Sigmoid colon (tissue), 7 donors: Measurements from ENCODE around the gene ACOXL. TPM values are rescaled to one million over a fixed set of nuclear protein-coding genes. Genes with fewer than 3 reads are reported as not detected.

Experiments
- DNase-seq: peaks from one replicate; pipeline ENCODE4 v3.0.0-alpha.2; 2019
- H3K27ac ChIP-seq, 4 donors: fragments of 200-600 bp; sonication (generic); one replicate each; pipeline ENCODE4 v1.5.1; 2016 to 2019; ENCODE audit warnings: mild to moderate bottlenecking in 1 of 4
- H3K27me3 ChIP-seq, 3 donors: fragments of 200-600 bp; sonication (generic); one replicate each; pipeline ENCODE4 v1.5.1; 2019; ENCODE audit warnings: mild to moderate bottlenecking in 1 of 3
- H3K36me3 ChIP-seq, 4 donors: fragments of 200-600 bp; sonication (generic); one replicate each; pipeline ENCODE4 v1.5.1; 2016 to 2019
- H3K4me1 ChIP-seq, 4 donors: fragments of 200-600 bp; sonication (generic); one replicate each; pipeline ENCODE4 v1.5.1; 2017 to 2019
- H3K4me3 ChIP-seq, 4 donors: fragments of 200-600 bp; sonication (generic); one replicate each; pipeline ENCODE4 v1.5.1; 2017 to 2019; ENCODE audit warnings: mild to moderate bottlenecking in 2 of 4, moderate library complexity in 1 of 4
- H3K9me3 ChIP-seq, 4 donors: fragments of 200-600 bp in 3 of 4; sonication (generic) in 3 of 4; one replicate each; pipeline versions ENCODE4 v1.5.1 to v1.6.1; 2013 to 2019
- CTCF ChIP-seq, 4 experiments: fragments of 450-650 bp in 3 of 4; fragments of 200-600 bp in 1 of 4; IDR thresholded peaks; one replicate each; pipeline ENCODE4 v1.5.1; 2016 to 2019; ENCODE audit warnings: antibody characterized with exemption in 4 of 4, mild to moderate bottlenecking in 3 of 4, moderate library complexity in 2 of 4
- EP300 ChIP-seq, 4 donors: sonication (generic); formaldehyde crosslinking; IDR thresholded peaks; one replicate each; pipeline ENCODE4 v1.6.1; 2017; ENCODE audit warnings: antibody characterized with exemption in 4 of 4
- POLR2A ChIP-seq, 2 donors: fragments of 450-650 bp; IDR thresholded peaks; one replicate each; pipeline ENCODE4 v1.6.1; 2016; ENCODE audit warnings: antibody characterized with exemption in 2 of 2, mild to moderate bottlenecking in 2 of 2, moderate library complexity in 2 of 2
- POLR2AphosphoS5 ChIP-seq, 4 donors: sonication (generic); formaldehyde crosslinking; IDR thresholded peaks; one replicate each; pipeline ENCODE4 v1.6.1; 2017; ENCODE audit warnings: antibody characterized with exemption in 4 of 4
- WGBS, 2 donors: extraction: QIAGEN DNeasy Blood & Tissue Kit; methylation state at CpG; one replicate each; pipeline ENCODE4 v1.1.7; 2013; 5-methylcytosine and 5-hydroxymethylcytosine counted together
- intact Hi-C: fragments of 100-400 bp; cut with DNase I; formaldehyde crosslinking; loops from one replicate; pipeline ENCODE4 v1.15.1; 2023
- polyA plus RNA-seq, 3 donors: library from polyadenylated mRNA; stranded (reverse); fragments of 200-250 nt; gene quantifications; one replicate each; pipeline ENCODE4 v1.2.3, GENCODE V29; 2013
- total RNA-seq, 4 donors: library from RNA; depleted of rRNA; stranded (reverse); fragments of >200 nt; gene quantifications; one replicate each; pipeline ENCODE4 v1.1.0, GENCODE V29; 2016
- donor health status: healthy with polysubstance abuse.
- donor health status: Bipolar disorder and iron deficiency.
- donor health status: healthy.

ACOXL gene
- total and polyA plus RNA-seq, 7 donors, result 0.45 TPM; not detected in 6

- no peak for DNase-seq
- Histone ChIP-seq H3K27ac (no peak overlapping the region), H3K9me3 (no peaks in the 10 kb centered on the region), H3K27me3 (no peaks in the 10 kb centered on the region), H3K36me3 (peaks cover 0 to 3% (median under 1%) of the 10 kb centered on the region in 4 donors), H3K4me3 (no peak overlapping the region), H3K4me1 (peaks cover 0 to 19% (median 11%) of the 10 kb centered on the region in 4 donors)
- intact Hi-C loops, result no loop called here
- 45 to 59% methylated on average over 5 of the region's 5 CpGs for WGBS, 2 donors
- TF ChIP-seq CTCF (IDR thresholded peaks at IDR 0.05), result no peak
- no peak for TF ChIP-seq POLR2AphosphoS5 (IDR thresholded peaks at IDR 0.05)
- TF ChIP-seq POLR2A (IDR thresholded peaks at IDR 0.05), result no peak
- no peak for TF ChIP-seq EP300 (IDR thresholded peaks at IDR 0.05)
Observed at GRCh38 chr2:111157071-111157661, 424.8 kb downstream of the ACOXL start.

GRCh38 chr2:111157798-111158197, 425.4 kb downstream of the ACOXL start:
- 72 to 87% methylated on average over 2 of the region's 2 CpGs for WGBS, 2 donors
- no peak overlapping the region for H3K4me3 ChIP-seq
- H3K27ac ChIP-seq, result no peak overlapping the region
- DNase-seq, result no peak
- H3K9me3 ChIP-seq, result no peaks in the 10 kb centered on the region
- intact Hi-C loops, result no loop called here
- peaks cover 0 to 20% (median 11%) of the 10 kb centered on the region in 4 donors for H3K4me1 ChIP-seq
- TF ChIP-seq CTCF (IDR thresholded peaks at IDR 0.05) (no peak), EP300 (IDR thresholded peaks at IDR 0.05) (no peak), POLR2A (IDR thresholded peaks at IDR 0.05) (no peak), POLR2AphosphoS5 (IDR thresholded peaks at IDR 0.05) (no peak)
- H3K36me3 ChIP-seq, result no peaks in the 10 kb centered on the region
- H3K27me3 ChIP-seq, result no peaks in the 10 kb centered on the region

- H3K4me1 ChIP-seq, result peaks cover 0 to 20% (median 11%) of the 10 kb centered on the region in 4 donors
- no peak overlapping the region for H3K4me3 ChIP-seq
- intact Hi-C loops, result no loop called here
- H3K36me3 ChIP-seq, result peaks cover 0 to 7% (median 0%) of the 10 kb centered on the region in 4 donors
- 94 to 95% methylated on average over 5 of the region's 5 CpGs for WGBS, 2 donors
- H3K27ac ChIP-seq, result no peak overlapping the region
- no peaks in the 10 kb centered on the region for H3K27me3 ChIP-seq
- DNase-seq, result no peak
- TF ChIP-seq CTCF (IDR thresholded peaks at IDR 0.05) (no peak), POLR2A (IDR thresholded peaks at IDR 0.05) (no peak), EP300 (IDR thresholded peaks at IDR 0.05) (no peak), POLR2AphosphoS5 (IDR thresholded peaks at IDR 0.05) (no peak)
- no peaks in the 10 kb centered on the region for H3K9me3 ChIP-seq
Observed at GRCh38 chr2:111159641-111160040, 427.3 kb downstream of the ACOXL start.

GRCh38 chr2:111160758-111161157, 428.4 kb downstream of the ACOXL start:
- DNase-seq, result no peak
- Histone ChIP-seq H3K36me3 (peaks cover 0 to 7% (median 0%) of the 10 kb centered on the region in 4 donors), H3K9me3 (no peaks in the 10 kb centered on the region), H3K27me3 (no peaks in the 10 kb centered on the region), H3K4me3 (no peak overlapping the region), H3K27ac (no peak overlapping the region), H3K4me1 (peaks cover 0 to 20% (median 11%) of the 10 kb centered on the region in 4 donors)
- 93% methylated on average over 3 of the region's 3 CpGs for WGBS, 2 donors
- TF ChIP-seq EP300 (IDR thresholded peaks at IDR 0.05) (no peak), CTCF (IDR thresholded peaks at IDR 0.05) (no peak), POLR2A (IDR thresholded peaks at IDR 0.05) (no peak), POLR2AphosphoS5 (IDR thresholded peaks at IDR 0.05) (no peak)
- intact Hi-C loops, result no loop called here

GRCh38 chr2:111161971-111162370, 429.6 kb downstream of the ACOXL start:
- intact Hi-C loops, result no loop called here
- no peak for DNase-seq
- Histone ChIP-seq H3K36me3 (peaks cover 0 to 12% (median 0%) of the 10 kb centered on the region in 4 donors), H3K27ac (no peak overlapping the region), H3K27me3 (no peaks in the 10 kb centered on the region), H3K4me1 (peaks cover 0 to 20% (median 11%) of the 10 kb centered on the region in 4 donors), H3K4me3 (no peak overlapping the region), H3K9me3 (no peaks in the 10 kb centered on the region)
- TF ChIP-seq CTCF (IDR thresholded peaks at IDR 0.05) (no peak), POLR2A (IDR thresholded peaks at IDR 0.05) (no peak), POLR2AphosphoS5 (IDR thresholded peaks at IDR 0.05) (peak in 1 of 4 donors; percentile 47)
- 41 to 75% methylated on average over 12 of the region's 12 CpGs for WGBS, 2 donors
